GM19099 (cell line): ENCODE results near the gene PROP1.

Source experiments
- POLR2A ChIP-seq: IDR thresholded peaks from 3 replicates; pipeline ENCODE4 v1.6.1; 2011; ENCODE audit warnings: low read depth; ENCODE audit not compliant: insufficient read length; ENCODE audit errors: extremely low read depth

PROP1 gene

GRCh38 chr5:177995691-177996595, at the start of gene PROP1:
Gene PROP1 (minus strand): TSS chr5:177996242. CDS start chr5:177995933, 309 bp downstream.
- TF ChIP-seq POLR2A, result no peak

GRCh38 chr5:177997846-177998245, 1.8 kb upstream of the PROP1 start:
- no peak for TF ChIP-seq POLR2A

- no peak for TF ChIP-seq POLR2A
These were observed 1.3 kb upstream of the PROP1 start for GRCh38 chr5:177997319-177997670.

- no peak for TF ChIP-seq POLR2A
These were observed 747 bp upstream of the PROP1 start for GRCh38 chr5:177996660-177997318.

GRCh38 chr5:177994561-177995190, 1.4 kb downstream of the PROP1 start:
- no peak for TF ChIP-seq POLR2A

GRCh38 chr5:177994063-177994462, 2.0 kb downstream of the PROP1 start:
- no peak for TF ChIP-seq POLR2A

- TF ChIP-seq POLR2A, result no peak
These were observed 3.6 kb downstream of the PROP1 start for GRCh38 chr5:177992466-177992865.

- TF ChIP-seq POLR2A, result no peak
These were observed 6.9 kb downstream of the PROP1 start for GRCh38 chr5:177988989-177989625.

GRCh38 chr5:177987326-177987725, 8.7 kb downstream of the PROP1 start:
- no peak for TF ChIP-seq POLR2A

- no peak for TF ChIP-seq POLR2A
These were observed 10.5 kb downstream of the PROP1 start for GRCh38 chr5:177985430-177986040.

GRCh38 chr5:177984584-177985206, 11.3 kb downstream of the PROP1 start:
- no peak for TF ChIP-seq POLR2A

GRCh38 chr5:177983763-177984583, 12.1 kb downstream of the PROP1 start:
- TF ChIP-seq POLR2A, result no peak

GRCh38 chr5:177982956-177983355, 13.1 kb downstream of the PROP1 start:
- TF ChIP-seq POLR2A, result no peak
